ENCODE measurements around the gene YES1.

DNA sequence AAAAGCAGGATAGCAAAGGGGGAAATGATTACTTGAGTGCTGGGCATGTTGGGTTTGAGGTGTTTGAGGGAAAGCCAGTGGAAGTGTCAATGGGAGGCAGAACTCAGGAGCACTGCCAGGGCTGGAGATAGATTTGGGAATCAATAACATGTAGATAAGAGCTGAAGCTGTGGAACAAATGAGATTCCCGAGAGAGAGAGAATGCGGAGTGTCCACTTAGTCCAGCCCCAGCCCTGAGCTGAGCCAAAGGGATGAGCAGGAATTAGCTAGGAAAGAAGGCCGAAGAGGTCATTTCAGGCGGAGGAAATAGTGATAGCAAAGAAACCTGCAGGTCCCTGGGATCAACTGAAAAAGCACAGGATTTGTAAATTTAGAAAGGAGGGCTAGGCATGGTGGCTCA is 21.2 kb upstream of the YES1 start:
- TF ChIP-seq, protein P1, sequence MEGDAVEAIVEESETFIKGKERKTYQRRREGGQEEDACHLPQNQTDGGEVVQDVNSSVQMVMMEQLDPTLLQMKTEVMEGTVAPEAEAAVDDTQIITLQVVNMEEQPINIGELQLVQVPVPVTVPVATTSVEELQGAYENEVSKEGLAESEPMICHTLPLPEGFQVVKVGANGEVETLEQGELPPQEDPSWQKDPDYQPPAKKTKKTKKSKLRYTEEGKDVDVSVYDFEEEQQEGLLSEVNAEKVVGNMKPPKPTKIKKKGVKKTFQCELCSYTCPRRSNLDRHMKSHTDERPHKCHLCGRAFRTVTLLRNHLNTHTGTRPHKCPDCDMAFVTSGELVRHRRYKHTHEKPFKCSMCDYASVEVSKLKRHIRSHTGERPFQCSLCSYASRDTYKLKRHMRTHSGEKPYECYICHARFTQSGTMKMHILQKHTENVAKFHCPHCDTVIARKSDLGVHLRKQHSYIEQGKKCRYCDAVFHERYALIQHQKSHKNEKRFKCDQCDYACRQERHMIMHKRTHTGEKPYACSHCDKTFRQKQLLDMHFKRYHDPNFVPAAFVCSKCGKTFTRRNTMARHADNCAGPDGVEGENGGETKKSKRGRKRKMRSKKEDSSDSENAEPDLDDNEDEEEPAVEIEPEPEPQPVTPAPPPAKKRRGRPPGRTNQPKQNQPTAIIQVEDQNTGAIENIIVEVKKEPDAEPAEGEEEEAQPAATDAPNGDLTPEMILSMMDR (IDR thresholded peaks at IDR 0.05): no peak
- TF ChIP-seq EZH2 (IDR thresholded peaks at IDR 0.05): no peak
- TF ChIP-seq EZH2phosphoT487 (IDR thresholded peaks at IDR 0.05): no peak
